HepG2 (cell line): ENCODE results near the gene CDK15. TPM values are rescaled to one million over a fixed set of nuclear protein-coding genes. Genes with fewer than 3 reads are reported as not detected.

ENCODE experiments used
- ATAC-seq: fragments of 200-7000 bp; cut with Tn5 transposase; 3 replicates; pipeline ENCODE4 v1.9.1; 2020; ENCODE audit warnings: mild to moderate bottlenecking, moderate library complexity
- BruUV-seq: library from RNA; stranded (reverse); fragments of 400-500 nt; replicated peaks from 2 replicates; lab custom pipeline; 2021; lab: Mats Ljungman, UMichigan
- CTCF ChIA-PET: fragments of 300-600 bp; formaldehyde crosslinking; extraction: SDS; loops from one replicate; lab custom pipeline; 2021; ENCODE audit warnings: low total read pairs, inconsistent platforms, low intra/inter-chr PET ratio; lab: Yijun Ruan, JAX
- POLR2A ChIA-PET: fragments of 350-600 bp; sonication (Branson Sonifier 250); formaldehyde crosslinking; loops from one replicate; lab custom pipeline; 2020; ENCODE audit warnings: antibody characterized with exemption, inconsistent platforms; lab: Yijun Ruan, JAX
- DNase-seq: peaks from one replicate; pipeline ENCODE4 v3.0.0-alpha.2; 2015; ENCODE audit warnings: low spot score
- FAIRE-seq: peaks from 3 replicates; lab custom pipeline; 2011; peaks lifted over from hg19 to GRCh38; lab: Jason Lieb, UNC
- H2AFZ ChIP-seq: one replicate; pipeline ENCODE4 v1.6.1; 2011; ENCODE audit warnings: low read length, inconsistent platforms
- H3K27ac ChIP-seq: fragments of 300-600 bp; 3 replicates; pipeline ENCODE4 v1.8.0; 2011; ENCODE audit warnings: mixed run types, mild to moderate bottlenecking, mixed read lengths, low read length, inconsistent platforms; ENCODE audit not compliant: insufficient read depth; ENCODE audit errors: extremely low read length
- H3K27me3 ChIP-seq, 2 experiments: fragments of 200-600 bp in 1 of 2; 2 replicates in 1 of 2; 3 replicates in 1 of 2; pipeline versions ENCODE4 v1.6.0 to v1.8.0; 2011; ENCODE audit warnings: low read length in 2 of 2, mild to moderate bottlenecking in 2 of 2, moderate library complexity in 2 of 2, inconsistent platforms in 1 of 2; ENCODE audit not compliant: insufficient read depth in 2 of 2, control insufficient read depth in 1 of 2
- H3K36me3 ChIP-seq, 2 experiments: fragments of 200-600 bp in 1 of 2; replicated peaks in 1 of 2; 2 replicates in 1 of 2; 3 replicates in 1 of 2; pipeline versions ENCODE4 v1.5.1 to v1.8.0; 2011; ENCODE audit warnings: low read length in 2 of 2, inconsistent platforms in 1 of 2; ENCODE audit not compliant: insufficient read depth in 2 of 2, control insufficient read depth in 1 of 2
- H3K4me1 ChIP-seq: 2 replicates; pipeline ENCODE4 v1.5.1; 2012; ENCODE audit warnings: low read length, inconsistent platforms; ENCODE audit not compliant: insufficient read depth
- H3K4me2 ChIP-seq: 2 replicates; pipeline ENCODE4 v1.6.0; 2011; ENCODE audit warnings: low read depth, low read length, inconsistent platforms
- H3K4me3 ChIP-seq, 3 experiments: fragments of 200-600 bp in 1 of 3; sonication (generic), shearing (Covaris generic) in 1 of 3; replicated peaks in 1 of 3; 2 replicates each; pipeline ENCODE4 v1.5.1; 2011 to 2016; ENCODE audit warnings: low read length in 3 of 3, inconsistent platforms in 2 of 3, low read depth in 2 of 3, mild to moderate bottlenecking in 2 of 3, control low read depth in 1 of 3, mixed read lengths in 1 of 3; ENCODE audit not compliant: insufficient read depth in 1 of 3
- H3K79me2 ChIP-seq: one replicate; pipeline ENCODE4 v1.6.1; 2011; ENCODE audit warnings: low read length, inconsistent platforms; ENCODE audit not compliant: insufficient read depth
- H3K9ac ChIP-seq: 2 replicates; pipeline ENCODE4 v1.6.0; 2011; ENCODE audit warnings: mild to moderate bottlenecking, low read depth, low read length, inconsistent platforms; ENCODE audit not compliant: insufficient read depth
- H3K9me3 ChIP-seq: 2 replicates; pipeline ENCODE4 v1.5.1; 2012; ENCODE audit warnings: mild to moderate bottlenecking, low read length
- H4K20me1 ChIP-seq: 2 replicates; pipeline ENCODE4 v1.6.0; 2011; ENCODE audit warnings: inconsistent platforms, mild to moderate bottlenecking, low read length, moderate library complexity; ENCODE audit not compliant: insufficient read depth
- MATR3 ChIP-seq: sonication (generic); formaldehyde crosslinking; IDR thresholded peaks from 2 replicates; pipeline ENCODE4 v1.4.0; 2020; ENCODE audit warnings: missing genetic modification reagents
- MTF1 ChIP-seq: sonication (generic); formaldehyde crosslinking; IDR thresholded peaks from 2 replicates; pipeline ENCODE4 v1.5.0; 2020; ENCODE audit warnings: missing genetic modification reagents
- SALL1 ChIP-seq: sonication (generic); formaldehyde crosslinking; IDR thresholded peaks from 2 replicates; pipeline ENCODE4 v1.8.0; 2022; ENCODE audit warnings: mild to moderate bottlenecking, missing genetic modification reagents
- SOX6 ChIP-seq, 2 experiments: fragments of 450-650 bp in 1 of 2; sonication (generic) in 1 of 2; formaldehyde crosslinking in 1 of 2; IDR thresholded peaks; 2 replicates each; pipeline versions ENCODE4 v1.4.0 to v1.6.1; 2017 to 2020; ENCODE audit warnings: antibody characterized with exemption in 1 of 2, mild to moderate bottlenecking in 1 of 2, missing genetic modification reagents in 1 of 2
- ZNF205 ChIP-seq: IDR thresholded peaks from 2 replicates; pipeline ENCODE4 v1.6.1; 2018; ENCODE audit warnings: missing biosample characterization, missing genetic modification reagents
- ZNF235 ChIP-seq: sonication (generic); formaldehyde crosslinking; IDR thresholded peaks from 2 replicates; pipeline ENCODE4 v1.8.1; 2023; ENCODE audit warnings: mild to moderate bottlenecking, missing genetic modification reagents, borderline replicate concordance
- ZNF3 ChIP-seq: IDR thresholded peaks from 2 replicates; pipeline ENCODE4 v1.7.0; 2017; ENCODE audit warnings: inconsistent platforms
- ZNF670 ChIP-seq: sonication (generic); formaldehyde crosslinking; IDR thresholded peaks from 2 replicates; pipeline ENCODE4 v1.8.0; 2022; ENCODE audit warnings: mild to moderate bottlenecking, missing genetic modification reagents, borderline replicate concordance
- WGBS: methylation state at CpG from one replicate; pipeline ENCODE4 v1.1.6; 2017; ENCODE audit warnings: low lambda C conversion rate; 5-methylcytosine and 5-hydroxymethylcytosine counted together
- in situ Hi-C: cut with HindIII; loops from 2 replicates; pipeline ENCODE4 v1.10.0; 2017; ENCODE audit warnings: low pct_unique_long_range_greater_than_20kb; ENCODE audit not compliant: extremely low pct_ligation_motif_present
- intact Hi-C: fragments of 100-400 bp; cut with micrococcal nuclease; formaldehyde crosslinking; loops from one replicate; pipeline ENCODE4 v1.10.0; 2022; ENCODE audit not compliant: unreplicated experiment
- polyA plus RNA-seq, 8 experiments: library from polyadenylated mRNA; depleted of rRNA in 3 of 8; stranded (reverse) in 7 of 8; unstranded in 1 of 8; fragments of >200 nt; fragmentation: Illumina TruSeq in 4 of 8; extraction: Trizol in 4 of 8; gene quantifications; 2 replicates each; pipeline versions ENCODE4 v1.2.1 to v1.2.3, GENCODE V29; 2011 to 2016; ENCODE audit warnings: low read depth in 4 of 8, missing spikeins in 1 of 8, mixed read lengths in 1 of 8; ENCODE audit not compliant: insufficient read depth in 1 of 8
- total RNA-seq, 5 experiments: library from RNA; depleted of rRNA; stranded (reverse); fragments of >200 nt; fragmentation: Illumina TruSeq; extraction: Trizol; gene quantifications; 2 replicates each; pipeline ENCODE4 v1.2.3, GENCODE V29; 2016; ENCODE audit warnings: low read depth in 1 of 5
- TF ChIP-seq, protein P1 (sequence below): sonication (generic); formaldehyde crosslinking; IDR thresholded peaks from 2 replicates; pipeline ENCODE4 v1.4.0; 2020; ENCODE audit warnings: mild to moderate bottlenecking, missing genetic modification reagents

CDK15 gene
- total and polyA plus RNA-seq, 2 of the 13 experiments (the other 11 are each of a cell fraction or from before 2014, with no cell fraction given): not detected

DNA sequence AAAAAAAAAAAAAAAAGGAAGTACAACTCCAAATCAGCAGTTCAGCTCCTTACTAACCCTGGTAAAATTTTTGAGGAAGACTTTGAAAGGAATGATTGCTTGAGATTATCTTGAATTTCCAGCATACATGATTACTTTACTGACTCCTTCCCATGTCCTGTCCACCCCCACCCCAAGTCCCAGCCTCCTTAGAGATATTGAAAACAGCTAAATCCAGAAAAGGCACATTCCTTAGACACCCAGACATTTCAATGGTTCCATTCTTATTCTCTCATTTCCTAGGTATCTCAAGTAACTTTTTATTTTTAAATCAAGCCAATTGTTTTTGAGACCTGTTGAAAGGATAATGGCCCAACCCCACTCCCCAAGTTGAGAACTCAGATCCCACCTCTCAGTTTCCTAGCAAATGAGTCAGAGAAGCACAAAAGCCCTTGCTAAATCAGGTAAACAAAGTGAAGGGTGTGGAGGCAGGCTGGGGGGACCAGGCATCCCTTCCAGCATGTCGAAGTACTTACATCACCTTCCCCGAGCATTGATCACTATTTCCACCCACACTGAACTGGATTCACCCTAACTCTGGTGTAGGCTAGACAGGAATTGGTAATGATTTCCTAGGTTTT is 131.9 kb downstream of the CDK15 start:
- H3K36me3 ChIP-seq: no peaks in the 10 kb centered on the region
- intact Hi-C loops (no loop called here), in situ Hi-C loops (no loop called here)
- H3K9me3 ChIP-seq: peaks cover 8% of the 10 kb centered on the region; the same call in 1 of the 2 replicates
- H4K20me1 ChIP-seq: no peaks in the 10 kb centered on the region
- ATAC-seq: no peak
- no peaks in the 10 kb centered on the region for H3K79me2 ChIP-seq
- H3K4me2 ChIP-seq: no peak overlapping the region
- FAIRE-seq: no peak
- no peak overlapping the region for H2AFZ ChIP-seq
- no peak overlapping the region for H3K27ac ChIP-seq
- peaks cover 0 to 6% of the 10 kb centered on the region in 2 experiments; a peak in 1 of 5 replicates for H3K27me3 ChIP-seq
- H3K9ac ChIP-seq: no peak overlapping the region
- H3K4me3 ChIP-seq: no peak overlapping the region
- ChIA-PET POLR2A (no interaction called here), CTCF (no interaction called here)
- H3K4me1 ChIP-seq: peaks cover 15% of the 10 kb centered on the region
- no TSS peak for BruUV-seq
- 2% methylated on average over 2 of the region's 2 CpGs for whole genome bisulfite sequencing
- DNase-seq: no peak
- TF ChIP-seq ZNF3 (CRISPR knock-in tag) (no peak), SALL1 (no peak), SOX6 (IDR thresholded peaks at IDR 0.05) (no peak), SOX6 (CRISPR knock-in tag; IDR thresholded peaks at IDR 0.05) (no peak), ZNF235 (CRISPR knock-in tag) (no peak), ZNF670 (CRISPR knock-in tag) (no peak), ZNF205 (CRISPR knock-in tag) (no peak), MATR3 (CRISPR knock-in tag) (no peak), MTF1 (no peak)
- TF ChIP-seq, protein P1, sequence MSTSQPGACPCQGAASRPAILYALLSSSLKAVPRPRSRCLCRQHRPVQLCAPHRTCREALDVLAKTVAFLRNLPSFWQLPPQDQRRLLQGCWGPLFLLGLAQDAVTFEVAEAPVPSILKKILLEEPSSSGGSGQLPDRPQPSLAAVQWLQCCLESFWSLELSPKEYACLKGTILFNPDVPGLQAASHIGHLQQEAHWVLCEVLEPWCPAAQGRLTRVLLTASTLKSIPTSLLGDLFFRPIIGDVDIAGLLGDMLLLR (CRISPR knock-in tag): no peak
